Measurements from ENCODE around the gene KCNQ1OT1. TPM values are rescaled to one million over a fixed set of nuclear protein-coding genes. Genes with fewer than 3 reads are reported as not detected.

Gene KCNQ1OT1
- total RNA-seq, 4 donors from 2014 or later, result 0.21 to 1.9 (median 1.2) TPM

DNA sequence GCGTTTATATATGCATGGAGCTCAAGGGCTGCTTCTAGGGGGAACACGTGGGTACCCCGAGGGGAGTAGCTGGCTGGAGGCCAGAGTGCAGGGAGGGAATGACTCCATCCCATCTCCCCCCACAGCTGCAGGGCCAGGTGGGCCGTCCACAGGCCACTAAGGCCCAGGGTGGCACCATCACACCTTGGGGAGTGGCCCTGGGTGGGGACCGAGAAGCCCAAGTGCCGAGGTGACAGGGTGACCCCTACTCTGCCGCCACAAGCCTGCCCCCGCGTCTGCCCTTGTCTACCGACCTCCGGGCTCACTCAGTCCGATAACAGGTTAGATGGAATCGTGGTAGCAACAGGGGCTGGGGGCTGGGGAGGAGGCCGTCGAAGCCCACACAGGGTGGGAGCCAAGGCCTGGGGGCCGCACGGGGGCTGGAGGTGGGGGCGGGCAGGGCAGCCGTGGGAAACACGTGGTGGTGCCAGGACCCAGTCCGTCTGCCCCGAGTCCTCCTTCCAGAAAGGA, 125.7 kb downstream of the KCNQ1OT1 start:
- DNase-seq, result no peak
- TF ChIP-seq POLR2A (IDR thresholded peaks at IDR 0.05) (no peak), CTCF (IDR thresholded peaks at IDR 0.05) (no peak)
- Histone ChIP-seq H3K9me3 (no peaks in the 10 kb centered on the region), H3K4me3 (no peak overlapping the region), H3K27me3 (no peaks in the 10 kb centered on the region), H3K27ac (no peak overlapping the region), H3K4me1 (peaks cover 0 to 5% (median 0%) of the 10 kb centered on the region in 3 donors), H3K36me3 (no peaks in the 10 kb centered on the region)
- intact Hi-C loops (cut with DNase I), result no loop called here
- 95% methylated on average over 4 of the region's 22 CpGs; no CpG with 5 or more reads in 1 of the 2 donors for WGBS, 2 donors

DNA sequence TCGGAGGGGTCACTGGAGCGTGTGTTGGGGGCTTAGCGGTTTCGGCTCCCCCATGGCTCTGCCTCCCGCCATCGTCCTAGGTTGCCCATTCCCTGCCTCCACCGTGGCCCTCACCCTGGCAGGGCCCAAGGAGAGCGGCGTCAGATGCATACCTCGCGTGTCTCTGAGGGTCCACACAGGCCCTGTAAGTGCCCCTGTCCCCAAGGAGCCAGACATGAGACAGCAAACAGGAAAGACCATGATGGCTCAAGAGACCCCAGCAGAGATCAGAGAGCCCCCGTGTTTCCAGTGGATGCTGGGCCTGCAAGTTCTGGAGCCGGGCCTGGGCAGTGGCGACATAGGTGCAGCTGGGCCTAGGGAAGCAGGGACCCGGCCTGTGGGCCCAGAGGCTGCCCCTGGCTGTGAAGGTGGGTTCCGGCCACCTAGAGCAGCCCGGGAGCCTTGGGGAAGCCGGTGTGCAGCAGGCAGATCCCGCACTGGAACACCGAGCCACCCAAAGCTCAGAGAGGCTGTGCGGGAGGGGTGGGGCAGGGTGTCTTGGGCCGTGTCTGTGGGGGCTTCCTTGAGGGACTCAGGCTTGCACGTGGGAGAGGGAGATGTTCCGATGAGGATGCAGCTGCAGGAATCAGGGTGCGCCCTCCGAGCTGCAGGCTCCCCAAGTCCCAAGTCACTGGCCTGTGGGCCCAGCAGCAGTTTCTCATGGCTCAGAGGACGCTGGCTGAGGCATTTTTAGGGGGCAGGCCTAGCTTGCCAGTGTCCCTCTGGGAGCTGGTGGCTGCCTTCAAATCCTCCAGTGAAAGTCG, 126.4 kb downstream of the KCNQ1OT1 start:
- DNase-seq, result no peak
- intact Hi-C loops (cut with DNase I), result no loop called here
- Histone ChIP-seq H3K36me3 (no peaks in the 10 kb centered on the region), H3K27ac (no peak overlapping the region), H3K4me1 (peaks cover 0 to 5% (median 0%) of the 10 kb centered on the region in 3 donors), H3K9me3 (no peaks in the 10 kb centered on the region), H3K4me3 (no peak overlapping the region), H3K27me3 (no peaks in the 10 kb centered on the region)
- TF ChIP-seq POLR2A (IDR thresholded peaks at IDR 0.05) (no peak), CTCF (IDR thresholded peaks at IDR 0.05) (no peak)
- WGBS, 2 donors, result 87 to 95% methylated on average over 7 to 13 of the region's 28 CpGs

DNA sequence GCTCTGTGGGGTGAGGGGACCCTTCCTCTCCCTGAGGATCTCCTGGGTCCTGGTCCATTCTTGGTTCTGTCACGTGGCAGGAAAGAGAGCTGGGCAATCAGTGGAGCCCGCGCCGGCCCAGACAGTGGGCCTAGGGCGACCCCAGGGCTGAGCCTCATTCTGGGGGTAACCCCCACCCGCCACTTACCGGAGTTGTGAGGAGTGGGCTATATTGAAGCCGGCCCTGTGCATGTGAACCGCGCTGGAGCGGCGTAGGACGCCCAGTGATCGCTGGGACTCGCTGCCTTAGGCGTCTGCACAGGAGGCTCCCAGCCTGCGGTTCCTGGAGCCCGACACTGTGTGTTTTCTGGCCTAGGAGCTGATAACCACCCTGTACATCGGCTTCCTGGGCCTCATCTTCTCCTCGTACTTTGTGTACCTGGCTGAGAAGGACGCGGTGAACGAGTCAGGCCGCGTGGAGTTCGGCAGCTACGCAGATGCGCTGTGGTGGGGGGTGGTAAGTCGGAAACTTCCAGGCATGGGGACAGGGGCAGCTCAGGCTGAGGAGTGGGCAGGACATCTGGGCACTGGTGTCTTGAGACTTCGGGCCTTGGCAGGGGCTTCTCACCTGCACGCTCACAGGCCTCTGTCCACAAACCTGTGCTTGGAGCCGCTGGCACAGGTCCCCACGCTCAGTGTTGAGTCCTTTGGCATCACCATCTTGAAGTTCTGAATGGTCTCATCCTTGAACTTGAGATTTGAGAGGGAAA, 127.1 kb downstream of the KCNQ1OT1 start:
- intact Hi-C loops (cut with DNase I), result no loop called here

GRCh38 chr11:2571598-2572281, 128.1 kb downstream of the KCNQ1OT1 start:
- no peak for TF ChIP-seq CTCF (IDR thresholded peaks at IDR 0.05)
- no peak for TF ChIP-seq POLR2A (IDR thresholded peaks at IDR 0.05)
- Histone ChIP-seq H3K9me3 (no peaks in the 10 kb centered on the region), H3K4me3 (no peak overlapping the region), H3K27me3 (no peaks in the 10 kb centered on the region), H3K36me3 (no peaks in the 10 kb centered on the region), H3K4me1 (peaks cover 0 to 5% (median 0%) of the 10 kb centered on the region in 3 donors), H3K27ac (no peak overlapping the region)
- intact Hi-C loops (cut with DNase I), result no loop called here
- no peak for DNase-seq
- WGBS, 2 donors, result 95% methylated on average over 8 of the region's 23 CpGs; no CpG with 5 or more reads in 1 of the 2 donors

More for the DNA sequence above, 127.1 kb downstream of the KCNQ1OT1 start:
- Histone ChIP-seq H3K9me3 (no peaks in the 10 kb centered on the region), H3K27ac (no peak overlapping the region), H3K4me1 (peaks cover 0 to 5% (median 0%) of the 10 kb centered on the region in 3 donors), H3K36me3 (no peaks in the 10 kb centered on the region), H3K4me3 (no peak overlapping the region), H3K27me3 (no peaks in the 10 kb centered on the region)
- no peak for DNase-seq
- 96 to 100% methylated on average over 5 of the region's 33 CpGs for WGBS, 2 donors
- no peak for TF ChIP-seq CTCF (IDR thresholded peaks at IDR 0.05)
- no peak for TF ChIP-seq POLR2A (IDR thresholded peaks at IDR 0.05)

Data from esophagus squamous epithelium (tissue), 5 donors.